Hematopoietic multipotent progenitor cell treated with erythropoietin and hydrocortisone succinate and interleukin-3 and kit ligand, for 8 days (in vitro differentiated cells): ENCODE measurements around the gene TSPAN18.

Experiments used
- DNase-seq: peaks from one replicate; pipeline ENCODE4 v3.0.0-alpha.2; 2015

The TSPAN18 gene

DNA sequence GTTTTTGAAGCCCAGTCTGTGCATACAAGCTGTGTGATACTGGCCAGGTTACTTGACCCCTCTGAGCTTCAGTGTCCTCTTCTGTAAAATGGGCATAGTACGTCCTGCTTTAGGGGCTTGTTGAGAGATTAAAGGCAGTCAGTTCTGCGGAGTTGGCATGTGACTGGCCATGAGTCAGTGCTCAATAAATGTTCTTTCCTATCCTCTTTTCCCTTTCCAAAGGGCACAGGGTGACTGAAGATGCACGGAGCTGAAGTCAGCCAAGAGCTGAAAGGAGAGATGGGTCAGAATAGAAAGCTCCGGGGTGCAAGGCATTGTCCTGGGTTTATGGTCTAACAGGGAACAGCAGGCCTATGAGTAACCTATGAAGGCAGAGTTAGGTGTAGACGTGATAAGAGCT is 175.0 kb downstream of the TSPAN18 start:
- DNase-seq: no peak

DNA sequence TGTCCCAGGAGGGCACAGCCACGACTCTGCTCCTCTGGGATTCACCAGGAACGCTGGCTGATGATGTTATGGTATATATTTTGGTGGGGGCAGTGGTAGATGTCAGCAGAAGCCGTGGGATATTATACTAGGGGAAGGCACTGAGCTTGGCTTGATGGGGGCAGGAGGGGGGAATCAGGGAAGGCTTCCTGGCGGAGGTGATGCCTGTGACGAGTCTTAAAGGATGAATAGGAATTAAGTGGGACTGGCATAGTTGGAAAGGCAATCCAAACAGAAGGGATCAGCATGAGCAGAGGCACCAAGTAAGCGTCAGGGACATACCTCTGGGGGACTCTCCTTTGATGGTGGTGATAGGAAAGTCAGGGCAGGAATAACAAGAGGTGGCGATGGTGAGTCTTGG is 176.3 kb downstream of the TSPAN18 start:
- DNase-seq: no peak

DNA sequence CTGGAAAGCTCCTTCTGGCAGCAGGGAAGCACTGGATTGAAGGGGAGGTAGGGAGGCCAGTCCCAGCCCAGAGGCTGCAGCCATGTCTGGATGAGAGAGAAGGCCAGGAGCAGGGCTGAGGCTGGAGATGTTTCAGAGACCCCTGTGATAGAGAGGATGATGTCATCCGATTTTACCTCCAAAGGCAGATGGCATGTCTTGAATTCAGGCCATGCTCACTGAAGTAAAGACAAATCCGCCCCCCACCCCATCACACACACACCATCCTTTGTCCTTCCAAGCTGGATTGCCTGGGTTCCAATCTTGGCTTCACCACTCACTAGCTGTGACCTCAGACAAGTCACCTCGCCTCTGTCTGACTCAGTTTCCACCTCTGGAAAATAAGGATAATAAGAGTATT is 176.8 kb downstream of the TSPAN18 start:
- DNase-seq: no peak

DNA sequence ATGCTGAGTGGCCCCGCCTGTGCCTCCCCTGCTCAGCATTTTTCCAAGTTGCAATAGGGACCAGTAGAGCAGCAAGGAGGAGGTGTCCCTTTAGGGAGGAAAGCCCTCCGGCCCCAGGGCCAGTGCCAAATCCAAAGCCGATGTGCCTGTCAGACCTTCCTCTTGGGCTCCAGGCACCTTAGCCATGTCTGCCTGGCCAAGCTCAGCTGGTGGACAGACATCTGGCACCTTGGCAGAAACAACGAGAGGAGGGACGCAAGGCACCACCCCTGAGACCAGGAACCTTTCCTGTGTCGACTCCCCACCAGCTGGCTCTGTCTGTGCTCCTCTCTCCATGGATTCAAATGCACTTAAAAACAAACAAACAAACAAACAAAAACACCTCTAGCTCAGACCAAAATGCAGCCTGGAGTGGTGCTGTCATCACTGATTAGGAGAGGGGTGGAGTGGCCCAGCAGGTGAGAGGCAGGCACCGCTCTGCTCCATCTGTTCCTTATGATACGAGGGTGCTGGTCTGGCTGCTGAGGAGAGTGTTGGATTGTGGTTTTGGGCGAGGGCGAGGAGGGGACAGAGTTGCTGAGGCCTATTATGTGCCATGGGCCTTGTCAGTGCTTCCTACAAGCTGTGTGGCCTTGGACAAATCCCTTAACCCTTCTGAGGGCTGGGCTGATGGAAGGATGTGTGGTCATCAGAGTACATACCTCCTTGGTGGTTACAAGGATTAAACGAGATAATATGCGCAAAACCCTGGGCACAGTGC is 177.7 kb downstream of the TSPAN18 start:
- DNase-seq: peak; percentile 87

DNA sequence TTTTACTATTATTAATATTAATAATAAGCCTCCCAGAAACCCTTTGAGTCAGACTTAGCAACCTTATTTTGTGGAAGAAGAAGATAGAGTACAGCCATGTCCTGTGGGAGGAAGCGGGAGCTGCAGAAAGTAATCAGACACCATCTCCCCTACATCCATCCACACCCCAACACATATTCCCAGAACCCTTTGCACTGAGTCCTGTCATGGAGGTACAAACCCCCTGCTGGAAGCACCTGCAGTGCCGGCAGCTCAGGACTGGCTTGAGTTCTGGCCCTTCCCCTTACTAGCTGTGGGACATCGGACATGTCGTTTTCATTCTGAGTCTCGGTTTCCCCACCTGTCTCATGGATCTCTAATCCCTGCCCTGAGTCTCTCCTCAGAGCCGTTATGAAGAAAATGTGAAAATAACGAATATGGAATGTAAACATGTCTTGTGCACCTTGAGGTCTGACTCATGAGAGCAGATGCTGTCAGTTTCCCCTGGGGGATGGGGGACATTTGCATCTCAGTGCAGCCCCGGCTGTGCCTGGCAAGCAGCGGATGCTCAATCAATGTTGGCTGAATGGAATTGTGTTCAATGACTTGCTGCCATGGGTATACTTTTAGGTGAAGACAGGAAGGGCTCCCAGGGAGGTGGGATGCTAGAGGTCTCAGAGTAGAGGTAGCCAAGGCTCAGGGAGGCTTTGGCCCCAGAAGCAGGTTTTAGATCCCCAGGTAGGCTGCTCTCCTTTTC is 178.5 kb downstream of the TSPAN18 start:
- no peak for DNase-seq

DNA sequence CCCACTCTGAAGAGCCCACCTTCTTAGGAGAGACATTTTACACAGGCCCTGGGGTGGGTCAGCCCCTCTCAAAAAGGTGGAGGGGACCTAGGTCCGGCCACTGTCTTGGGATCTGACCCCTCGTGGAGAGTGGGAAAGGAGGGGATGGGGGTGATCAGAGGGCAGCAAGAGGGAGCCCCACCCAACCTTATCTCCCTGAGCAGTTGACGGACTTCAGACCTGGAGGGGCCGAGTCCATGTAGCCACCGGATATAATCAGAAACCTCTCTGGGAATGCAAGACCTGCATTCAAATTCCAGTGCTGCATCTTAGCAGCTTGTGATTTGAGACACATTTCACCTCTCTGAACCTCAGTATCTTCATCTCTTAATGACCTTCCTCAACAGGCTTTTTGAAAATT is 179.9 kb downstream of the TSPAN18 start:
- peak; percentile 47 for DNase-seq

DNA sequence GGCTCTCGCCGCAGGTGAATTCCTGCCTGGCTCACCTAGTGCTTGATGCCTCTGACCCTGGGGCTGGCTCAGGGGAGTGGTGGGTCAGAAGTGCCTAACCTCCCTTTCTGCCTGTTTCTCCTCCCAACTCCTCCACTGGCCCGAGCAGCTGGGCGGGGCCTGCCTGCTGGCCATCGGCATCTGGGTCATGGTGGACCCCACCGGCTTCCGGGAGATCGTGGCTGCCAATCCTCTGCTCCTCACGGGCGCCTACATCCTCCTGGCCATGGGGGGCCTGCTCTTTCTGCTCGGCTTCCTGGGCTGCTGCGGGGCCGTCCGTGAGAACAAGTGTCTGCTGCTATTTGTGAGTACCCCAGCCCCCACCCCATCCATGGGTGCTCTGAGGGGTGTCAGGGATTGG is 182.8 kb downstream of the TSPAN18 start:
- no peak for DNase-seq

DNA sequence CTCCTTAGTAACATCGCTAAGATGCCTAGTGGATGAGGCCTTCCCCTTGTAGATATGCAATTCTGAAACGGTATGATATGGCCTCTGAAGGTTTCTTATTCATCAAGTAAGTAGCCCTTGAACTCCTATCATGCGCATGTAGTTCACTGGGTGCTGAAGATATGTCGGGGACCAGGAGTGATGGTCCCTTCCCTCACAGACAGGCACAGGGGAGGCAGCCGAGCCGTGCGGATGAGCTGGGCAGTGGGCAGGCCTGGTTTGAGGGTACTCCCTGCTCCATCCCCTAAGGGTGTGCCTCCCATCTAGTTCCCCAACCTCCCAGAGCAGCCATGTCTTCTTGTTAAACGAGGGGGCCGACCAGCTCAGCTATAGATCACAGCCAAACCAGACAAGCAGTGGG is 183.8 kb downstream of the TSPAN18 start:
- DNase-seq: no peak

DNA sequence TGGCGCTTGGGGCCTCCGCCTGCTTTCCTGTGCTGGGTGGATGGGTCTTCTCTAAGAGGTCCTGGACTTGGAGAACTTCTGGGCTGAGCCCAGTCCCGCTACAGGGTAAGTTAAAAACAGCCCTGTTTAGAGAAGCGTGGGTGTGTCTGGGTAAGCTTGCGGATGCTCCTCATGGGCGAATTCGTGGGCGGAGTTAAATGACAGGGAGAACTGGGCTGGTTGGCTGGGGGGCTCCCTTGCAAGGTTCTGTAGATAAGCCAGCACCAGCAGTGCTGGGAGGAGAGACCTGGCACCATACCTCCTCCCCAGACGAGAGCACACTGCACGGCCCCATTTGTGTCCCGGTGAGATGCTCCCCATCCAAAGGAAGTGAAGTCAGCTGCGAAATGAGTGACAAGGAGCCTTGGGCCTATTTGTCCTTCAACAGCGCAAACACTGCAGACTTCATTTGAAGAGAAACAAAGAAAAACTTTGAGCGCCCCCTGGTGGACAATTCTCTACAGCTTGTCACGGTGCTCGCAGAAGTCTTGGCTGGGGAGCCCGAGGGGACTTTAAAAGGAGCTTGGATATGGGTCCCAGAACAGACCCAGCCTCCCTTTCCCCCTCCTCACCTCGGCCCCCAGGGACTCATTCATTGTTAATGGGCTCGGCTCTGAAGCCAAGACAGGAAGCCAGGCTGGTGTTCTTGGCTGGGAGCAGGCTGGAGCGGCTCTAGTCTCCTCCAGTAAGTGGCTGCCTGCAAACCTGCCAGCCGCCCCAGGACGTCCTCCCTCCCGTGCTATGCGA is 184.5 kb downstream of the TSPAN18 start:
- peak; percentile 95 for DNase-seq

DNA sequence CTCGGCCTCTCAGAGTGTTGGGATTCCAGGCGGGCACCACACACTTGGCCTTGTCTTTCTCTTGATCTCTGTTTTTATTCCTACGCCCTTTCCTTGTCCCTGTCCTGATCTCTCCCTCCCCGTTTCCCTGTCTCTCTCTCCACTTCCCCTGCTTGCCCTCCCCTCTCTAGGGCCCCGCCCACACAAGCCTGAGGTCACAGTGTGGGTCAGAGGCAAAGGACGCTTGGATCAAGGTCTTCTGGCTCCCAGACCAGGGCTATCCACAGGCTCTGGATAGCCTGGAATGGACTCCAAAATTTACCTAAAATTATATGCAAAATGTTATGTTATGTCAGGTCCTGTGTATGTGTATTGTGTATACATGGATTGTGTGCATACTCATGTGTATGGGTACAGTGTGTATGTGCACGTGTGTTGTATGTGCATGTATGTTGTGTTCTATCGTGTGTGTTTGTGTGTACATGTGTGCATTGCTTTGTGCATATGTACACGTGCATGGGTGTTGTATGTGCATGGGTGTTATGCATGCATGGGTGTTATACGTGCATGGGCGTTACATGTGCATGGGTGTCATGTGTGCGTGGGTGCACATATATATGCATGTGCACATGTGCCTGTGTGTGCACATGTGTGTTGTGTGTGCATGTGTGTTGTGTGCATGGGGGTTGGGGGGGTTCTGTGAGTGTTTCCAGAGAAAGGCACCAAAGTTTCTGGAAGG is 185.7 kb downstream of the TSPAN18 start:
- DNase-seq: peak; percentile 39

DNA sequence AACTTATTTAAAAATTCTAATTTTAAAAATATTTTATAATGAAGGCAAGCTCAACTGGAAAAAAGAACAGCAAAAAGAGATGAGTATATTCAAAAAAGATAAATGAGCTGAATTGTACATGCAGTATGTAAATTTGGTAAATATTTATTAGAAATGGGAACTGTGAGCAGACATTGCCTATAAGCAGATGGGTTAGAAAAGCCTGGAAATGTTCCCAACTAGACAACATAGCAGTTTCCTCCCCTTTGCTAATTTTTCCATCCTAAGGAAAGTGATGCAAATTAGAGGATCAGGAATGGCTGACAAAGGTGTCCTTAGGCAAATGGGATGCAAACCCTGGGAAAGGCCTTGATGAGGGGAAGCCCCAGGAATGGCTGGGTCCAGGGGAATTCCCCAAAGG is 186.7 kb downstream of the TSPAN18 start:
- DNase-seq: no peak

DNA sequence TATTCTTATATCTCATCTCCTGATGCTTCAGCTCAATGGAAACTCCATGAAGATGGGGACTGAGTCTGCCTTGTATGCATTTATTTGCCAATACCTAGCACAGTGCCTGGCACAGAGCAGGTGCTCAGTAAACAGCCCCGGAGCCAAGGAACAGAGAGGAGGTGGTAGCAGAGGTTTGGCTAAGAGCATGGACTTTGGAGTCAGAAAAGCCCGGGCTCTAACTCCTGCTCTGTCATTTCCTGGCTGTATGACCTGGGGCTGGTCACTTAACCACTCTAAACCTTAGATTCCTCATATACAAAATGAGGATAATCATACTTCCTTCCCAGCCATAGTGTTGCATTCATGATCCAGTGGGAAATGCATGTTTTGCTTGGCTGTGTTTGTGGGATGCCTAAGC is 187.3 kb downstream of the TSPAN18 start:
- DNase-seq: no peak

DNA sequence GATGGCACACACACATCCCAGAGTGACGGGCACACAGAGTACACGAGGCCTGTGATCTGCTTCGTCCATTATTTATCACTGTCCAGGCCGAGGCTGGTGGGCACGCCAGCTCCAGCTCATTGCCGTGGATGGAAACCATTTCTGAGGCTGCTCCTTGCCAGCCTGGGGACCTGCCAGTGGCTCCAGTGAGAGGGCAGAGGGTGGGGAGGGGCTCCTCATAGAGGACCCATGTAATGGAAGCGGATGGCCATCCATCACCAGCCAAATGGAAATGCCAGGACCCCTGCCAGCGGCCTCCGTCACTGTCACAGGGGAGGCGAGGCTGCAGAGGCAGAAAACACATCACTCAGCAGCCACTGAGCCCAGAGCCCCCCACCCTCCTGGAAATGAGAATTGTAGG is 188.2 kb downstream of the TSPAN18 start:
- no peak for DNase-seq

DNA sequence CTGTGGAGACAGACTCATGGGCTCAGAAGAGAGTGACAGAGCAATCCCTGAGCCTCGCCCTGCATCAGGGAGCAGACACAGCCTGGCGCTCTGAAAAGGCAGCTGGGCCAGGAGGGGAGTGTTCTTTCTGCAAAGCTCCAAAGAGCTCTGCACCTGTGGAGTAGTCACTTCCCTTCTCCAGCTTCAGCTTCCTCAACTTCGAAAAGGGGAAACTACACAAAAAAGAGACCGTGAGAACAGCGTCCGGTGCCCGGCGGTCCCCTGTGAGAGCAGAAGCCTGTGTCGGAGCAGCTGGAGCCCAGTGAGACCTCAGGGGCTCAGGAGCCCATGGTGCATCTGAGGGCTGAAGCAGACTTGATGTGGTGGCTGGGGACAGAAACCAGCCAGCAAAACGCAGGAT is 188.9 kb downstream of the TSPAN18 start:
- no peak for DNase-seq

DNA sequence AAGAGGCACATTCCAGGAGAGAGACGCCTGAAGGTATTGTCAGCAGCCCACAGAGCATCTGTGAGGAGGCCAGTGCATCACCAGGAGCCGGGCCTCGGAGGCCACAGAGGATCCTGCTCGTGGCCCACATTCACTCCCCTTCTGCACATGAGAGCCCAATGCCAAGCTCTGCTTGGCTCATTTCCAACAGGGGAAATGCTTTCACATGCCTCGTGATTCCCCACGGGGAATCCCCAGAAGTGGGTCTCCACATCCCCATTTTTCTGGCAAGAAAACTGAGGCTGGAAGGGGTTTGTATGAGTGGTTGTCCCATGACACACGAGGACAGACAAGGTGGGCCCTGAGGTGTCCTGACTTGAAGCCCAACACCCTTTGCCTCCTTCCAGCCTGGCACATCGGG is 189.6 kb downstream of the TSPAN18 start:
- no peak for DNase-seq

DNA sequence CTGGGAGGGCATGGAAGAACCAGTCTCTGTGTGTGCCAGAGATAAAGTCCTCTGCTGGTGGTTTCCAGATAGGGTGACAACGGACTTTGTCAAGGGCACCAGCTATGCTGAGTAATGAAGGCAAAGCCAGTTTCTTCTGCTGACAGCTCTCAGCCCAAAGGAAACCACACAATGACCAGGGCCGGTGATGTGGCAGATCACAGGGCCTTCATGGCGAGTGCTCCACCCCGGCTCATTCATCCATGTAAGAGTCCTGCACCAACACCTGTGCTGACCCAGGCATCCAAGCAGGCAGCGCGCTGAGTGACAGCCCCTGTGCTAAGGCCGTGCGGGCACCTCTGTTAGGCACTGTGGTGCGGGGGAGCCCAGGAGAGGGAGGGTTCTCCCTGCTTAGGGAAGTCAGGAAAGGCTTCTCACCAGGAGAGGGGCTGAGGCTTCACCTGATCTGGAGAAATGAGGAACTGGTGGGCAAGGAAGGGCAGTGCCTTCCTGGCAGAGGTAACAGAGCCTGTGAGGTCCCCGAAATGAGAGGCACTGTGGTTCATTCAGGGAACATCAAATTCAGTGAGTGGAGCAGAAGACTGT is 190.1 kb downstream of the TSPAN18 start:
- DNase-seq: peak; percentile 95

DNA sequence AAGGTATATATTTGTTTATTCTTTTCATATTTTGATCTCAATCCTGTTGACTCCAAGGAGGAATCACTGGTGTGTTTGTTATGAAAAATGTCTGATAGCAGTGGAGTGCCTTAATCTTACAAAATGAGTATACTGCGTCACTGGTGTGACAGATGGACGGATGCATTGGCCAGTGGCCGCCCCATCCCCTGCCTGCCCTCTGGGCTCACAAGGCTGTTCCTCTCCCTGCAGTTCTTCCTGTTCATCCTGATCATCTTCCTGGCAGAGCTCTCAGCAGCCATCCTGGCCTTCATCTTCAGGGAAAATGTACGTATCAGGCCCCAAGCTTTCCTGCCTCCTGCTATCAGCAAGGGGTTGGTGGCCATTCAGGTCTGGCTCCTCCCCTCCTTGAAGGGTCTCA is 191.0 kb downstream of the TSPAN18 start:
- DNase-seq: no peak

DNA sequence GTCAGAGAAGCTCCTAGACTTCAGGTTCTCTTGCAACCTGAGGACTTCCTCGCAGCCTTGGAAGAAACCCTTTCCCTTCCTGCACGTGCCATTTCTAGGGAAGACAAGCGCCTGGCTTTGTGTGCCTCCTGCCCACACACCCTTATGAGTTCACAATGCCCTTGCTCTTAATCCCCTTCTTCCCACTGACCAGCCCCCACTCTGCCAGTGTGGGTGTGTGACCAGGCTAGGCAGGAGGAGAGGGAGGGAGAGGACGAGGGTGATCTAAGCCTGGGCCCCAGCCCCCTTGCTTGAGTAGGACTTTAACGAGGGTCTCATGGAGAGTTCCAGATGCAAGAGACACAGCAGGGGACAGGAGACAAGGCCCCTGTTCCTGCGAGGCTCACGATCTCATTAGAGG is 193.7 kb downstream of the TSPAN18 start:
- DNase-seq: no peak

DNA sequence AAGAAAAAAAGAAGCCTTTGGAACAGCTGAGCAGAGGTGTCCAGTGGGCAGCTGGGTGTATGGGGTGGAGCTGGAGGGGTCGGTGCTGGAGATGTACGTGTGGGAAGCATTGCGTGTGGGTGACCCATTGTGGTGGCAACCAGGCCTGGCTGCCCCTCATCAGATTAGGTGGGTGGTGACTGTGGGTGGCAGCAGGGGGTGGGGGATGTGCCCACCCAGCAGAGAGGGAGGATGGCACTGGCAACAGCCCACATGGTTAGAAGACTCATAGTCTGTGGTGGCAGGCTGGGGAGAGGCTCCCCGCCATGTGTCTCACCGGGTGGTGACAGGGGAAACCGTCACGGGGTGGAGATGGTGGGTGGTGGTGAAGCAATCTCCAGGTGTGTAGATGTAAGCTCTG is 196.4 kb downstream of the TSPAN18 start:
- DNase-seq: peak; percentile 39

DNA sequence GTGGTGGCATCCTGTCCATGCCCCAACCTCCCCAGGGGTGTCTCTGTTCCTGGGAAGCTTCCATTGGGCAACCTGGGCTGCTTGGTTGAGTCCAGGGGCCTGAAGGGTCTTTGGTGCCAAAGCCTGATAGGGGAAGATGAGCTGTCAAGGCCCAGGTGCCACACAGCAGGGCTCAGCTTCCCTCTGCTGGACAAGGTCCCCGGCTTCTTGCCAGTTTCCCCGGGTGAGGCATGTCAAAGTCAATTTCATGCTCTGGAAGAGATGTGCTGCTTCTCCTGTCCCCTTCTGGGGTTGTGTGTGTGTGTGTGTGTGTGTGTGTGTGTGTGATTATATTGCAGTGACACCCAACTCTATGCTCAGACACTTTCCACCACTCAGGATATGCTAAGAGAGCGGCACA is 197.0 kb downstream of the TSPAN18 start:
- no peak for DNase-seq

DNA sequence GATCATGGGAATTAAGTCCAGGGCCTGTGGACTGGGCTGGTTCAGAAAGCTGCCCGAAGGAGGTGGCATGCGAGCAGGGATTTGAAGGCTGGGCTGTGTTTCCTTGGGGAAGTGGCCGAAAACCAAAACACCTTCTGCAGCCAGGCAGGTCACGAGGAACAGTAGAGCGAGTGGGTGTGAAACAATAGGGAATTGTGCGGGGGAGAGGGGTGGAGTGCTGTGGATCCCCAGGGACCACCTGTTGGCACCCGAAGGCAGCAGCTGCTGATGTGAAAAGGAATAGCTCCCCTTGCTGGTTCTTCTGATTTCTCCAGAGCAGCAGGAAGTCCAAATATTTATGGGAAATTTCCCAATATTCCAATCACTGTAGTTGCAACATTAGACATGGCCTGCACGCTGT is 199.3 kb downstream of the TSPAN18 start:
- DNase-seq: no peak

DNA sequence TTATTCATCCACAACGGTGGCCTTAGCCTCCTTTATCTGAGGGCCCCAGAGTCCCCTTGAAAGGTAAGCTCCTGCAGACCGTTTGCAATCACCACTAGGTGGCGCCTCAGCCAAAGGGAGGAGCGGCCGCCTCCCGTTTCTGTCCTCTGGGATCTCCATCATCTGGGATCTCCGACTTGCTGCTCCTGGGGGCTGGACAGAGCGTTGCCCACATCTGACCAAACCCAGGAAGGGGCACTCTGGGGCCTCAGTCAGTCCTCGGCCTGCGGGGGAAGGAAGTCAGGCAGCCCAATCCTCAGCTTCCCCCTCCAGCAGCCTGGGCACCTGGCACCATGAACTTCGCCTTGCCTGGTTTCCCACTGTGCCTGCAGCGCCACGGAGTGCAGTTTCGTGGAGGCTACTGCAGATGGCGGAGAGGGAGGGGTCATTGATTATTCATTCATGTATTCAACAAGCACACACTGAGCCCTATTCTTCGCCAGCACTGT is 200.5 kb downstream of the TSPAN18 start:
- peak; percentile 80 for DNase-seq

DNA sequence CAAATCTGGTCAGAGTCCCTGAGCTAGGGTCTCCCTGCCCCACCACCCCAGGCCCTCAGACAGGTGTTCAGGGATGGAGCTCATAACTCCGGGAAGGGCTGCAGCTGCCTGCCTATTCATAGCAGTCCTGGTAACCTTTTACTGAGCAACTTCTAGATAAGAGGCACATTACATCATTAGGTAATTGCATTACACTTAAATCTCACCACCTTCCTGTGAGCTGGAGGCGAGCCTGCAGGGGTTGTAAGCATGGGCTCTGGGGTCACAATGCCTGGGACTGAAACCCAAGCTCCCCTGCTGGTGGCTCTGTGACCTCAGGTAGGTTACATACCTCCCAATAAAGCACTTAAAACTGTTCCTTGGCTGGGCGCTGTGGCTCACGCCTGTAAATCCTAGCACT is 201.4 kb downstream of the TSPAN18 start:
- DNase-seq: no peak
